GM18951 (cell line): ENCODE results near the gene PRSS38.

ENCODE experiments used
- POLR2A ChIP-seq: IDR thresholded peaks from 4 replicates; pipeline ENCODE4 v1.6.1; 2011; ENCODE audit warnings: mild to moderate bottlenecking; ENCODE audit not compliant: insufficient read length, insufficient read depth; ENCODE audit errors: extremely low read depth
- in situ Hi-C: fragments of 300-500 bp; cut with MboI; formaldehyde crosslinking; loops from one replicate; pipeline ENCODE4 v1.12.0; 2022; ENCODE audit warnings: low sequenced_read_pairs, mixed read lengths, inconsistent platforms; ENCODE audit not compliant: unreplicated experiment

Gene PRSS38

GRCh38 chr1:227785094-227785804 is 30.2 kb upstream of the PRSS38 start:
- TF ChIP-seq POLR2A: no peak
- in situ Hi-C loops: no loop called here

GRCh38 chr1:227785805-227786671 is 29.4 kb upstream of the PRSS38 start:
- in situ Hi-C loops: no loop called here
- TF ChIP-seq POLR2A: no peak

- TF ChIP-seq POLR2A: no peak
- in situ Hi-C loops: no loop called here
Measured at GRCh38 chr1:227786673-227787512, 28.6 kb upstream of the PRSS38 start.

- in situ Hi-C loops: no loop called here
Measured at GRCh38 chr1:227787513-227788270, 27.8 kb upstream of the PRSS38 start.

GRCh38 chr1:227788271-227789083 is 27.0 kb upstream of the PRSS38 start:
- in situ Hi-C loops: no loop called here
- TF ChIP-seq POLR2A: no peak

More at GRCh38 chr1:227787513-227788270, 27.8 kb upstream of the PRSS38 start:
- TF ChIP-seq POLR2A: peak; percentile 70

- in situ Hi-C loops: no loop called here
- no peak for TF ChIP-seq POLR2A
Measured at GRCh38 chr1:227789084-227790033, 26.1 kb upstream of the PRSS38 start.

GRCh38 chr1:227790034-227790400 is 25.5 kb upstream of the PRSS38 start:
- no peak for TF ChIP-seq POLR2A
- in situ Hi-C loops: no loop called here

- TF ChIP-seq POLR2A: no peak
- in situ Hi-C loops: no loop called here
Measured at GRCh38 chr1:227790868-227791267, 24.6 kb upstream of the PRSS38 start.

- in situ Hi-C loops: no loop called here
- no peak for TF ChIP-seq POLR2A
Measured at GRCh38 chr1:227791425-227792143, 23.9 kb upstream of the PRSS38 start.

GRCh38 chr1:227792216-227793078 is 23.0 kb upstream of the PRSS38 start:
- no peak for TF ChIP-seq POLR2A
- in situ Hi-C loops: no loop called here
